IPS-20b (cell line): Measurements from ENCODE around the gene ZNF366.

Experiments used
- H3K27ac ChIP-seq: one replicate; pipeline ENCODE4 v1.5.1; 2013; ENCODE audit warnings: low read length
- H3K27me3 ChIP-seq: 2 replicates; pipeline ENCODE4 v1.6.1; 2013; ENCODE audit warnings: mild to moderate bottlenecking, low read length, inconsistent platforms; ENCODE audit not compliant: insufficient read depth
- H3K36me3 ChIP-seq: 2 replicates; pipeline ENCODE4 v1.6.1; 2013; ENCODE audit warnings: low read depth, mild to moderate bottlenecking, inconsistent platforms, low read length, moderate library complexity; ENCODE audit not compliant: insufficient read depth
- H3K4me1 ChIP-seq: 2 replicates; pipeline ENCODE4 v1.6.1; 2013; ENCODE audit warnings: mild to moderate bottlenecking, control low read depth, inconsistent platforms, low read length, moderate library complexity; ENCODE audit not compliant: insufficient read depth
- H3K4me3 ChIP-seq: 2 replicates; pipeline ENCODE4 v1.5.1; 2013; ENCODE audit warnings: mild to moderate bottlenecking, low read length, inconsistent platforms
- H3K9ac ChIP-seq: 2 replicates; pipeline ENCODE4 v1.6.1; 2013; ENCODE audit warnings: low read depth, mild to moderate bottlenecking, inconsistent platforms, low read length, moderate library complexity
- H3K9me3 ChIP-seq: 2 replicates; pipeline ENCODE4 v1.6.1; 2013; ENCODE audit warnings: mild to moderate bottlenecking, low read depth, low read length, inconsistent platforms; ENCODE audit not compliant: insufficient read depth

Gene ZNF366

GRCh38 chr5:72474046-72474500, 33.1 kb downstream of the ZNF366 start:
- H3K4me3 ChIP-seq: no peak overlapping the region
- H3K9ac ChIP-seq: no peak overlapping the region
- no peak overlapping the region for H3K27ac ChIP-seq
- no peaks in the 10 kb centered on the region for H3K4me1 ChIP-seq
- H3K27me3 ChIP-seq: no peaks in the 10 kb centered on the region
- H3K36me3 ChIP-seq: no peaks in the 10 kb centered on the region
- H3K9me3 ChIP-seq: no peaks in the 10 kb centered on the region

- H3K9ac ChIP-seq: no peak overlapping the region
- no peak overlapping the region for H3K27ac ChIP-seq
- H3K36me3 ChIP-seq: no peaks in the 10 kb centered on the region
- H3K4me1 ChIP-seq: no peaks in the 10 kb centered on the region
- H3K27me3 ChIP-seq: no peaks in the 10 kb centered on the region
- H3K4me3 ChIP-seq: no peak overlapping the region
- H3K9me3 ChIP-seq: no peaks in the 10 kb centered on the region
Measured at GRCh38 chr5:72472666-72473422, 34.4 kb downstream of the ZNF366 start.

- Histone ChIP-seq H3K4me3 (no peak overlapping the region), H3K27ac (no peak overlapping the region), H3K36me3 (no peaks in the 10 kb centered on the region), H3K9ac (no peak overlapping the region), H3K4me1 (no peaks in the 10 kb centered on the region), H3K27me3 (no peaks in the 10 kb centered on the region), H3K9me3 (no peaks in the 10 kb centered on the region)
Measured at GRCh38 chr5:72472031-72472430, 35.2 kb downstream of the ZNF366 start.

- H3K27me3 ChIP-seq: no peaks in the 10 kb centered on the region
- H3K9ac ChIP-seq: no peak overlapping the region
- H3K9me3 ChIP-seq: no peaks in the 10 kb centered on the region
- H3K36me3 ChIP-seq: no peaks in the 10 kb centered on the region
- no peak overlapping the region for H3K27ac ChIP-seq
- H3K4me3 ChIP-seq: no peak overlapping the region
- H3K4me1 ChIP-seq: no peaks in the 10 kb centered on the region
Measured at GRCh38 chr5:72470826-72471225, 36.4 kb downstream of the ZNF366 start.

- Histone ChIP-seq H3K36me3 (no peaks in the 10 kb centered on the region), H3K9ac (no peak overlapping the region), H3K4me1 (no peaks in the 10 kb centered on the region), H3K27me3 (no peaks in the 10 kb centered on the region), H3K9me3 (no peaks in the 10 kb centered on the region), H3K27ac (no peak overlapping the region), H3K4me3 (no peak overlapping the region)
Measured at GRCh38 chr5:72468606-72469005, 38.6 kb downstream of the ZNF366 start.

- Histone ChIP-seq H3K27ac (no peak overlapping the region), H3K4me1 (no peaks in the 10 kb centered on the region), H3K36me3 (no peaks in the 10 kb centered on the region), H3K4me3 (no peak overlapping the region), H3K27me3 (no peaks in the 10 kb centered on the region), H3K9me3 (no peaks in the 10 kb centered on the region), H3K9ac (no peak overlapping the region)
Measured at GRCh38 chr5:72468024-72468423, 39.2 kb downstream of the ZNF366 start.

GRCh38 chr5:72467461-72467860, 39.7 kb downstream of the ZNF366 start:
- Histone ChIP-seq H3K27ac (no peak overlapping the region), H3K4me3 (no peak overlapping the region), H3K9me3 (no peaks in the 10 kb centered on the region), H3K27me3 (no peaks in the 10 kb centered on the region), H3K4me1 (no peaks in the 10 kb centered on the region), H3K36me3 (no peaks in the 10 kb centered on the region), H3K9ac (no peak overlapping the region)

GRCh38 chr5:72465601-72466563, 41.3 kb downstream of the ZNF366 start:
- Histone ChIP-seq H3K9me3 (no peaks in the 10 kb centered on the region), H3K4me1 (no peaks in the 10 kb centered on the region), H3K27ac (no peak overlapping the region), H3K4me3 (no peak overlapping the region), H3K36me3 (no peaks in the 10 kb centered on the region), H3K27me3 (no peaks in the 10 kb centered on the region), H3K9ac (no peak overlapping the region)

GRCh38 chr5:72465066-72465465, 42.1 kb downstream of the ZNF366 start:
- no peaks in the 10 kb centered on the region for H3K36me3 ChIP-seq
- H3K9me3 ChIP-seq: no peaks in the 10 kb centered on the region
- H3K4me3 ChIP-seq: no peak overlapping the region
- H3K9ac ChIP-seq: no peak overlapping the region
- no peaks in the 10 kb centered on the region for H3K4me1 ChIP-seq
- no peak overlapping the region for H3K27ac ChIP-seq
- H3K27me3 ChIP-seq: no peaks in the 10 kb centered on the region

- no peaks in the 10 kb centered on the region for H3K9me3 ChIP-seq
- no peaks in the 10 kb centered on the region for H3K36me3 ChIP-seq
- H3K27me3 ChIP-seq: no peaks in the 10 kb centered on the region
- H3K27ac ChIP-seq: no peak overlapping the region
- H3K4me1 ChIP-seq: no peaks in the 10 kb centered on the region
- H3K9ac ChIP-seq: no peak overlapping the region
- no peak overlapping the region for H3K4me3 ChIP-seq
Measured at GRCh38 chr5:72464071-72464470, 43.1 kb downstream of the ZNF366 start.

GRCh38 chr5:72463449-72464052, 43.7 kb downstream of the ZNF366 start:
- Histone ChIP-seq H3K27me3 (no peaks in the 10 kb centered on the region), H3K4me1 (no peaks in the 10 kb centered on the region), H3K4me3 (no peak overlapping the region), H3K27ac (no peak overlapping the region), H3K9ac (no peak overlapping the region), H3K36me3 (no peaks in the 10 kb centered on the region), H3K9me3 (no peaks in the 10 kb centered on the region)
